Upper lobe of left lung (tissue), 4 donors: ENCODE data around the gene CHSY3.

Experiments
- EP300 ChIP-seq, 4 donors: sonication (generic); formaldehyde crosslinking; IDR thresholded peaks; one replicate each; pipeline ENCODE4 v1.5.1; 2017; ENCODE audit warnings: antibody characterized with exemption in 4 of 4, control low read depth in 2 of 4
- POLR2A ChIP-seq, 4 donors: fragments of 450-650 bp; IDR thresholded peaks; one replicate each; pipeline ENCODE4 v1.5.1; 2016 to 2017; ENCODE audit warnings: antibody characterized with exemption in 4 of 4, mild to moderate bottlenecking in 2 of 4
- TF ChIP-seq, protein P1 (sequence below), 6 experiments: fragments of 450-650 bp in 4 of 6; fragments of 200-600 bp in 2 of 6; sonication (generic) in 2 of 6; IDR thresholded peaks; one replicate each; pipeline ENCODE4 v1.5.1; 2016 to 2019; ENCODE audit warnings: antibody characterized with exemption in 6 of 6

DNA sequence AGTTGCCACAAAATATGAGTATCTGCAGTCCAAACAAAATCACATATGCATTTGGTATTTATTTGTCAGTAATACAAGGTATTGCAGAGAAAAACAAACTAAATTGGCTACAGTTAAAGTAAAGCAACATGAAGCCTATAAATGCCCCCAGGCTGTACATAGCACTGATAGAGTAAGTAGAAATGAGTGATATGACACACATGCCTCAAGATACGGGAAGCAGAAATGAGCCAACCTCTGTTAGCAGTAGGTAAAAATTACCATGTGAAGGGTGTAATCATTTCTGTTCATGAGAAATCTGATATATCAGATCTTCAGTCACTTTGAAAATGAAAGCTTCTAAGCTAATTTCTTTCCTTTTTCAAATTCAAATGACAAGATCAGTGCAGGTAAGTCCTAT is 131.1 kb downstream of the CHSY3 start:
- TF ChIP-seq EP300 (IDR thresholded peaks at IDR 0.05) (no peak), POLR2A (IDR thresholded peaks at IDR 0.05) (no peak)
- TF ChIP-seq, protein P1, sequence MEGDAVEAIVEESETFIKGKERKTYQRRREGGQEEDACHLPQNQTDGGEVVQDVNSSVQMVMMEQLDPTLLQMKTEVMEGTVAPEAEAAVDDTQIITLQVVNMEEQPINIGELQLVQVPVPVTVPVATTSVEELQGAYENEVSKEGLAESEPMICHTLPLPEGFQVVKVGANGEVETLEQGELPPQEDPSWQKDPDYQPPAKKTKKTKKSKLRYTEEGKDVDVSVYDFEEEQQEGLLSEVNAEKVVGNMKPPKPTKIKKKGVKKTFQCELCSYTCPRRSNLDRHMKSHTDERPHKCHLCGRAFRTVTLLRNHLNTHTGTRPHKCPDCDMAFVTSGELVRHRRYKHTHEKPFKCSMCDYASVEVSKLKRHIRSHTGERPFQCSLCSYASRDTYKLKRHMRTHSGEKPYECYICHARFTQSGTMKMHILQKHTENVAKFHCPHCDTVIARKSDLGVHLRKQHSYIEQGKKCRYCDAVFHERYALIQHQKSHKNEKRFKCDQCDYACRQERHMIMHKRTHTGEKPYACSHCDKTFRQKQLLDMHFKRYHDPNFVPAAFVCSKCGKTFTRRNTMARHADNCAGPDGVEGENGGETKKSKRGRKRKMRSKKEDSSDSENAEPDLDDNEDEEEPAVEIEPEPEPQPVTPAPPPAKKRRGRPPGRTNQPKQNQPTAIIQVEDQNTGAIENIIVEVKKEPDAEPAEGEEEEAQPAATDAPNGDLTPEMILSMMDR (IDR thresholded peaks at IDR 0.05): no peak
